H1 (cell line): ENCODE results near the gene NBAS. TPM values are rescaled to one million over a fixed set of nuclear protein-coding genes. Genes with fewer than 3 reads are reported as not detected.

Experiments
- CTCF ChIA-PET: fragments of 300-600 bp; sonication (Branson Sonifier 250); formaldehyde crosslinking; loops from one replicate; lab custom pipeline; 2021; ENCODE audit not compliant: partially characterized antibody; lab: Charles Lee
- POLR2A ChIA-PET: fragments of 300-600 bp; sonication (Branson Sonifier 250); formaldehyde crosslinking; loops from one replicate; lab custom pipeline; 2021; ENCODE audit warnings: inconsistent platforms; ENCODE audit not compliant: partially characterized antibody; lab: Charles Lee
- DNase-seq, 2 experiments: peaks; one replicate each; pipeline versions ENCODE4 v3.0.0 to v3.0.0-alpha.2; 2010 to 2022; ENCODE audit warnings: low spot score in 2 of 2, low read depth in 1 of 2, mixed read lengths in 1 of 2
- FAIRE-seq: peaks from 2 replicates; lab custom pipeline; 2011; peaks lifted over from hg19 to GRCh38; lab: Jason Lieb, UNC
- H2AFZ ChIP-seq: 2 replicates; pipeline ENCODE4 v1.8.1; 2012; ENCODE audit warnings: low read length, inconsistent platforms
- H2AK5ac ChIP-seq: 2 replicates; pipeline ENCODE4 v1.6.1; 2013; ENCODE audit warnings: low read depth, low read length
- H2BK120ac ChIP-seq: replicated peaks from 2 replicates; pipeline ENCODE3; 2013; ENCODE audit warnings: low read depth, low read length, inconsistent platforms
- H2BK12ac ChIP-seq: 2 replicates; pipeline ENCODE4 v1.6.1; 2013; ENCODE audit warnings: low read depth, low read length
- H2BK15ac ChIP-seq: 2 replicates; pipeline ENCODE4 v1.6.1; 2013; ENCODE audit warnings: low read length
- H2BK20ac ChIP-seq: 2 replicates; pipeline ENCODE4 v1.6.1; 2013; ENCODE audit warnings: low read length
- H2BK5ac ChIP-seq: 2 replicates; pipeline ENCODE4 v1.6.1; 2013; ENCODE audit warnings: low read depth, low read length
- H3K14ac ChIP-seq: 2 replicates; pipeline ENCODE4 v1.6.1; 2013; ENCODE audit warnings: inconsistent platforms; ENCODE audit not compliant: insufficient read length
- H3K18ac ChIP-seq: 2 replicates; pipeline ENCODE4 v1.6.1; 2013; ENCODE audit warnings: low read length; ENCODE audit errors: extremely low read depth
- H3K23ac ChIP-seq: 2 replicates; pipeline ENCODE4 v1.6.1; 2013; ENCODE audit warnings: inconsistent platforms; ENCODE audit not compliant: insufficient read length
- H3K23me2 ChIP-seq: 2 replicates; pipeline ENCODE4 v1.6.1; 2013; ENCODE audit warnings: low read depth, low read length
- H3K27ac ChIP-seq: 2 replicates; pipeline ENCODE4 v1.6.1; 2011; ENCODE audit warnings: low read depth, low read length, inconsistent platforms
- H3K27me3 ChIP-seq, 4 experiments: replicated peaks in 1 of 4; 1 replicate in 1 of 4; 2 replicates in 3 of 4; pipeline versions ENCODE4 v1.6.1 to v1.8.1; 2011 to 2013; ENCODE audit warnings: low read length in 3 of 4, mild to moderate bottlenecking in 3 of 4, inconsistent platforms in 2 of 4, mixed read lengths in 2 of 4, moderate library complexity in 1 of 4; ENCODE audit not compliant: control insufficient read depth in 3 of 4, insufficient read depth in 3 of 4; ENCODE audit errors: extremely low read depth in 1 of 4
- H3K36me3 ChIP-seq, 4 experiments: 2 replicates each; pipeline versions ENCODE4 v1.6.1 to v1.8.1; 2011 to 2013; ENCODE audit warnings: mild to moderate bottlenecking in 4 of 4, low read length in 3 of 4, moderate library complexity in 2 of 4, control low read depth in 1 of 4, inconsistent platforms in 1 of 4; ENCODE audit not compliant: insufficient read depth in 4 of 4, control insufficient read depth in 2 of 4
- H3K4ac ChIP-seq: replicated peaks from 2 replicates; pipeline ENCODE3; 2013; ENCODE audit warnings: low read length, low read depth, mixed read lengths, inconsistent platforms; ENCODE audit not compliant: insufficient read length
- H3K4me1 ChIP-seq, 4 experiments: replicated peaks in 1 of 4; 1 replicate in 1 of 4; 2 replicates in 3 of 4; pipeline versions ENCODE4 v1.6.1 to v1.8.1; 2011 to 2013; ENCODE audit warnings: low read length in 3 of 4, inconsistent platforms in 2 of 4, mixed read lengths in 1 of 4; ENCODE audit not compliant: insufficient read depth in 4 of 4, control insufficient read depth in 3 of 4
- H3K4me2 ChIP-seq, 2 experiments: 2 replicates each; pipeline versions ENCODE4 v1.6.1 to v1.8.1; 2011 to 2013; ENCODE audit warnings: low read depth in 2 of 2, low read length in 2 of 2, control low read depth in 1 of 2, inconsistent platforms in 1 of 2, mild to moderate bottlenecking in 1 of 2; ENCODE audit not compliant: insufficient read depth in 1 of 2
- H3K4me3 ChIP-seq, 4 experiments: fragments of 200-600, 300-600 bp in 1 of 4; sonication (generic), shearing (Covaris generic), sonication (Bioruptor Twin) in 1 of 4; 2 replicates each; pipeline versions ENCODE4 v1.5.1 to v1.8.1; 2011 to 2016; ENCODE audit warnings: low read length in 4 of 4, low read depth in 3 of 4, control low read depth in 2 of 4, inconsistent platforms in 2 of 4, mild to moderate bottlenecking in 2 of 4, mixed read lengths in 1 of 4, moderate library complexity in 1 of 4; ENCODE audit not compliant: insufficient read depth in 2 of 4; ENCODE audit errors: extremely low read depth in 1 of 4
- H3K56ac ChIP-seq: replicated peaks from 2 replicates; pipeline ENCODE3; 2013; ENCODE audit warnings: low read depth, mild to moderate bottlenecking, mixed read lengths, low read length, inconsistent platforms; ENCODE audit not compliant: insufficient read length
- H3K79me1 ChIP-seq: 2 replicates; pipeline ENCODE4 v1.6.1; 2013; ENCODE audit warnings: low read depth, low read length, control low read depth
- H3K79me2 ChIP-seq, 2 experiments: 2 replicates each; pipeline versions ENCODE4 v1.6.1 to v1.8.1; 2012 to 2013; ENCODE audit warnings: low read length in 2 of 2, mild to moderate bottlenecking in 2 of 2, inconsistent platforms in 1 of 2; ENCODE audit not compliant: insufficient read depth in 2 of 2, control insufficient read depth in 1 of 2
- H3K9ac ChIP-seq, 4 experiments: replicated peaks in 1 of 4; 1 replicate in 1 of 4; 2 replicates in 3 of 4; pipeline versions ENCODE4 v1.6.1 to v1.8.1; 2011 to 2013; ENCODE audit warnings: low read depth in 3 of 4, low read length in 3 of 4, control low read depth in 2 of 4, mild to moderate bottlenecking in 2 of 4, moderate library complexity in 2 of 4, inconsistent platforms in 1 of 4; ENCODE audit errors: extremely low read depth in 1 of 4
- H3K9me3 ChIP-seq, 2 experiments: 2 replicates each; pipeline versions ENCODE4 v1.6.1 to v1.8.1; 2012 to 2013; ENCODE audit warnings: mild to moderate bottlenecking in 2 of 2, moderate library complexity in 2 of 2, control low read depth in 1 of 2, inconsistent platforms in 1 of 2, low read depth in 1 of 2, low read length in 1 of 2, mixed read lengths in 1 of 2; ENCODE audit not compliant: insufficient read depth in 2 of 2
- H4K20me1 ChIP-seq, 2 experiments: replicated peaks in 1 of 2; 2 replicates each; pipeline versions ENCODE3 to v1.8.1; 2011 to 2013; ENCODE audit warnings: inconsistent platforms in 2 of 2, low read length in 2 of 2, mild to moderate bottlenecking in 1 of 2; ENCODE audit not compliant: insufficient read depth in 2 of 2, control insufficient read depth in 1 of 2
- H4K5ac ChIP-seq: 2 replicates; pipeline ENCODE4 v1.6.1; 2013; ENCODE audit warnings: low read length, low read depth, mixed read lengths, inconsistent platforms; ENCODE audit not compliant: insufficient read length
- H4K8ac ChIP-seq: 2 replicates; pipeline ENCODE4 v1.8.0; 2013; ENCODE audit warnings: mild to moderate bottlenecking, moderate library complexity, low read length, inconsistent platforms; ENCODE audit not compliant: insufficient read depth; ENCODE audit errors: extremely low read depth
- H4K91ac ChIP-seq: replicated peaks from 2 replicates; pipeline ENCODE3; 2013; ENCODE audit warnings: low read length, mixed read lengths, inconsistent platforms; ENCODE audit not compliant: insufficient read length
- POU5F1 ChIP-seq: IDR thresholded peaks from 2 replicates; pipeline ENCODE4 v1.6.1; 2011; ENCODE audit warnings: low read depth, mild to moderate bottlenecking, low read length, moderate library complexity
- SIN3A ChIP-seq, 2 experiments: IDR thresholded peaks in 1 of 2; conservative IDR thresholded peaks in 1 of 2; 2 replicates each; pipeline ENCODE4 v1.6.1; 2011 to 2012; ENCODE audit warnings: low read length in 2 of 2, improper control_type of control experiment in 1 of 2, low read depth in 1 of 2, mild to moderate bottlenecking in 1 of 2
- polyA plus RNA-seq, 7 experiments: library from polyadenylated mRNA; depleted of rRNA in 3 of 7; stranded (reverse) in 5 of 7; unstranded in 2 of 7; fragments of >200 nt in 5 of 7; fragments of 200-250 nt in 2 of 7; gene quantifications; 1 replicate in 5 of 7; 2 replicates in 1 of 7; 4 replicates in 1 of 7; pipeline versions ENCODE4 v1.2.1 to v1.2.3, GENCODE V29; 2011 to 2013; ENCODE audit warnings: missing spikeins in 2 of 7, mixed read lengths in 2 of 7
- total RNA-seq: library from RNA; stranded (reverse); fragmentation: NEBNext Ultra II Directional; extraction: Animal tissue kit (Norgen Biotek cat#: 25700); gene quantifications from 2 replicates; pipeline ENCODE4 v1.2.1, GENCODE V29; 2021

The NBAS gene
- total and polyA plus RNA-seq, 2 of the 8 experiments (the other 6 are each of a cell fraction or from before 2014, with no cell fraction given) = 19.6 to 34.8 TPM

DNA sequence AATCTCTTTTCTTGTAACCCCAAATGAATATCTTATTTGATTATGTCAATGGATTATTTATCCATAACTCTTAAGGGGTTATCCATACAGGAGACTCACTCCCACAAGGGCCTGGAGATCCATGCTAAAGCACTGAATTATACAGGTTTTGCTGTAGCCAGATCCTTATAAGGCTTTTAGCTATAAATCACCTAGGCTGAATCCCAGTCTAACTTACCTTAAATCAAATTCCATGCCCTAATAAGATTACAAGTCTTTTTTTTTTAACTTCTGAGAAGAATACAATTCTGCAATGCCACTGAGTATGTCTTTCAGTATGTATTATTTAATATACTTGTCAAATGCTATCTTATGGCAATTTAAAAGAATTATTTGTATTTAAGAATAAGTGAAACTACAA lies 340.5 kb downstream of the NBAS start:
- FAIRE-seq = no peak
- H4K91ac ChIP-seq = no peak overlapping the region
- H3K4me3 ChIP-seq = no peak overlapping the region
- H2BK12ac ChIP-seq = no peak overlapping the region
- no peak overlapping the region for H2AK5ac ChIP-seq
- H2BK5ac ChIP-seq = no peak overlapping the region
- H3K36me3 ChIP-seq = no peaks in the 10 kb centered on the region; a peak in 1 of 8 replicates
- no peak overlapping the region for H3K23ac ChIP-seq
- no peak overlapping the region for H3K14ac ChIP-seq
- H4K8ac ChIP-seq = no peak overlapping the region
- H2BK15ac ChIP-seq = no peak overlapping the region
- no peaks in the 10 kb centered on the region for H3K79me2 ChIP-seq
- H3K9ac ChIP-seq = no peak overlapping the region
- H4K20me1 ChIP-seq = no peaks in the 10 kb centered on the region
- no peak overlapping the region for H3K18ac ChIP-seq
- no peak overlapping the region for H3K4me2 ChIP-seq
- ChIA-PET POLR2A (no interaction called here), CTCF (interaction anchor here (0.6 kb wide), 1 partner anchor 358 kb away, joined by 3 read pairs; no protein-coding TSS in a partner anchor)
- no peaks in the 10 kb centered on the region for H3K79me1 ChIP-seq
- no peak overlapping the region for H2BK20ac ChIP-seq
- DNase-seq = no peak
- no peak overlapping the region for H3K27ac ChIP-seq
- no peak overlapping the region for H2AFZ ChIP-seq
- H3K4ac ChIP-seq = no peak overlapping the region
- 0 out of 4 replicates have a peak, but pooled peaks cover 0 to 2% of the 10 kb centered on the region in 2 experiments for H3K9me3 ChIP-seq
- H3K23me2 ChIP-seq = no peaks in the 10 kb centered on the region
- no peaks in the 10 kb centered on the region for H3K4me1 ChIP-seq
- no peak overlapping the region for H4K5ac ChIP-seq
- no peak overlapping the region for H3K56ac ChIP-seq
- H2BK120ac ChIP-seq = no peak overlapping the region
- H3K27me3 ChIP-seq = no peaks in the 10 kb centered on the region
- TF ChIP-seq POU5F1 (no peak), SIN3A (conservative IDR thresholded peaks at IDR 0.05 in 1 of 2, IDR thresholded peaks at IDR 0.05 in 1 of 2; ENCODE audit: low read depth in 1 of 2, low read length in 2 of 2) (no peak)
